K562 (cell line): ENCODE data around the gene GMDS. TPM values are rescaled to one million over a fixed set of nuclear protein-coding genes. Genes with fewer than 3 reads are reported as not detected.

Source experiments
- ATAC-seq: fragments of 200-7000 bp; cut with Tn5 transposase; 3 replicates; pipeline ENCODE4 v1.9.1; 2020; ENCODE audit warnings: moderate library complexity
- BruUV-seq: library from RNA; stranded (reverse); fragments of 400-500 nt; replicated peaks from 2 replicates; lab custom pipeline; 2021; lab: Mats Ljungman, UMichigan
- CTCF ChIA-PET: fragments of 300-600 bp; formaldehyde crosslinking; extraction: SDS; loops from one replicate; lab custom pipeline; 2021; ENCODE audit warnings: low intra/inter-chr PET ratio; lab: Yijun Ruan, JAX
- POLR2A ChIA-PET: fragments of 300-600, 350-650 bp; sonication (Branson Sonifier 250); formaldehyde crosslinking; extraction: SDS; loops from one replicate; lab custom pipeline; 2021; ENCODE audit warnings: antibody characterized with exemption, inconsistent platforms; lab: Yijun Ruan, JAX
- DNase-seq, 4 experiments: peaks; one replicate each; pipeline versions ENCODE4 v3.0.0 to v3.0.0-alpha.2; 2011 to 2018; ENCODE audit warnings: low spot score in 3 of 4, mixed read lengths in 3 of 4; ENCODE audit errors: extremely low read depth in 1 of 4
- FAIRE-seq: peaks from 2 replicates; lab custom pipeline; 2011; peaks lifted over from hg19 to GRCh38; lab: Jason Lieb, UNC
- H2AFZ ChIP-seq: 2 replicates; pipeline ENCODE4 v1.6.0; 2011; ENCODE audit warnings: low read depth, low read length, control low read depth, inconsistent platforms
- H3K27ac ChIP-seq: fragments of 200-600 bp; 3 replicates; pipeline ENCODE4 v1.8.0; 2011; ENCODE audit warnings: low read depth, mild to moderate bottlenecking, control low read depth, inconsistent platforms, low read length, moderate library complexity, mixed read lengths; ENCODE audit errors: extremely low read depth
- H3K27me3 ChIP-seq, 2 experiments: fragments of 300-600 bp in 1 of 2; 2 replicates in 1 of 2; 3 replicates in 1 of 2; pipeline versions ENCODE4 v1.6.0 to v1.8.0; 2011; ENCODE audit warnings: inconsistent platforms in 2 of 2, low read length in 2 of 2, mild to moderate bottlenecking in 1 of 2, mixed read lengths in 1 of 2, moderate library complexity in 1 of 2; ENCODE audit not compliant: control insufficient read depth in 2 of 2, insufficient read depth in 2 of 2
- H3K36me3 ChIP-seq: fragments of 300-600 bp; 3 replicates; pipeline ENCODE4 v1.8.0; 2011; ENCODE audit warnings: mild to moderate bottlenecking, low read length, inconsistent platforms; ENCODE audit not compliant: control insufficient read depth, insufficient read depth
- H3K4me1 ChIP-seq, 2 experiments: fragments of 200-600 bp in 1 of 2; replicated peaks in 1 of 2; 2 replicates in 1 of 2; 3 replicates in 1 of 2; pipeline versions ENCODE4 v1.5.1 to v1.8.0; 2011; ENCODE audit warnings: inconsistent platforms in 2 of 2, low read length in 2 of 2, mild to moderate bottlenecking in 1 of 2, mixed read lengths in 1 of 2, moderate library complexity in 1 of 2; ENCODE audit not compliant: control insufficient read depth in 2 of 2, insufficient read depth in 2 of 2
- H3K4me2 ChIP-seq: 2 replicates; pipeline ENCODE4 v1.6.1; 2011; ENCODE audit warnings: low read length, control low read depth, inconsistent platforms, mixed read lengths; ENCODE audit not compliant: insufficient read depth
- H3K4me3 ChIP-seq: fragments of 200-600 bp; sonication (generic), shearing (Covaris generic); 2 replicates; pipeline ENCODE4 v1.5.1; 2016; ENCODE audit warnings: control low read depth, inconsistent platforms
- H3K79me2 ChIP-seq: fragments of 200-600 bp; 3 replicates; pipeline ENCODE4 v1.8.0; 2011; ENCODE audit warnings: low read length, inconsistent platforms; ENCODE audit not compliant: control insufficient read depth, insufficient read depth
- H3K9ac ChIP-seq, 2 experiments: 2 replicates each; pipeline versions ENCODE4 v1.6.0 to v1.6.1; 2011; ENCODE audit warnings: low read depth in 2 of 2, low read length in 2 of 2, control low read depth in 1 of 2, inconsistent platforms in 1 of 2, mild to moderate bottlenecking in 1 of 2, mixed read lengths in 1 of 2; ENCODE audit not compliant: insufficient read depth in 1 of 2
- H3K9me1 ChIP-seq: one replicate; pipeline ENCODE4 v1.6.0; 2011; ENCODE audit warnings: inconsistent platforms, mild to moderate bottlenecking, low read length, moderate library complexity; ENCODE audit not compliant: control insufficient read depth, insufficient read depth
- H3K9me3 ChIP-seq: replicated peaks from 2 replicates; pipeline ENCODE4 v1.5.1; 2011; ENCODE audit warnings: low read depth, low read length, inconsistent platforms; ENCODE audit not compliant: control insufficient read depth, insufficient read depth
- H4K20me1 ChIP-seq: replicated peaks from 2 replicates; pipeline ENCODE4 v1.6.1; 2011; ENCODE audit warnings: low read length, inconsistent platforms, mixed read lengths; ENCODE audit not compliant: control insufficient read depth, insufficient read depth
- BRD4 ChIP-seq: fragments of 200-600 bp; sonication (generic); IDR thresholded peaks from 2 replicates; pipeline ENCODE4 v1.6.1; 2017; ENCODE audit warnings: inconsistent platforms
- DNMT1 ChIP-seq: fragments of 450-650 bp; IDR thresholded peaks from 2 replicates; pipeline ENCODE4 v1.6.1; 2016; ENCODE audit warnings: antibody characterized with exemption, mild to moderate bottlenecking
- EWSR1 ChIP-seq: fragments of 450-650 bp; IDR thresholded peaks from 2 replicates; pipeline ENCODE4 v1.6.1; 2018; ENCODE audit warnings: borderline replicate concordance, mild to moderate bottlenecking, low read depth, moderate library complexity; ENCODE audit not compliant: partially characterized antibody
- MAFF ChIP-seq: IDR thresholded peaks from 2 replicates; pipeline ENCODE4 v1.6.1; 2012; ENCODE audit warnings: low read length, improper control_type of control experiment
- SNRNP70 ChIP-seq: fragments of 200-400 bp; formaldehyde crosslinking; optimal IDR thresholded peaks from 2 replicates; pipeline ENCODE3; 2017; ENCODE audit warnings: low read depth, low read length
- TAL1 ChIP-seq: fragments of 450-650 bp; IDR thresholded peaks from 2 replicates; pipeline ENCODE4 v1.6.1; 2016; ENCODE audit warnings: mild to moderate bottlenecking
- ZNF134 ChIP-seq: fragments of 250-450 bp; sonication (Bioruptor Pico); conservative IDR thresholded peaks from 2 replicates; pipeline ENCODE4 v1.4.0; 2020
- ZNF316 ChIP-seq: fragments of 450-650 bp; IDR thresholded peaks from 2 replicates; pipeline ENCODE4 v1.6.1; 2016
- ZNF444 ChIP-seq: fragments of 250-450 bp; sonication (Bioruptor Pico); IDR thresholded peaks from 2 replicates; pipeline ENCODE4 v1.4.0; 2020; ENCODE audit warnings: mild to moderate bottlenecking, moderate library complexity
- ZNF511 ChIP-seq: sonication (generic); formaldehyde crosslinking; IDR thresholded peaks from 2 replicates; pipeline ENCODE4 v1.8.0; 2022; ENCODE audit warnings: mild to moderate bottlenecking, missing genetic modification reagents
- WGBS: fragments of 100-300 bp; shearing (Covaris generic); methylation state at CpG from one replicate; pipeline ENCODE4 v1.1.6; 2016; ENCODE audit warnings: low coverage, mixed read lengths; ENCODE audit not compliant: insufficient coverage; ENCODE audit errors: missing lambda C conversion rate; 5-methylcytosine and 5-hydroxymethylcytosine counted together
- in situ Hi-C: fragments of 300-500 bp; cut with MboI; formaldehyde crosslinking; loops from 4 replicates; pipeline ENCODE4 v1.15.0; 2018; ENCODE audit warnings: inconsistent platforms, mixed read lengths
- intact Hi-C: fragments of 100-400 bp; cut with micrococcal nuclease; formaldehyde crosslinking; loops from 2 replicates; pipeline ENCODE4 v1.14.2; 2022
- polyA plus RNA-seq, 8 experiments: library from polyadenylated mRNA; depleted of rRNA in 4 of 8; stranded (reverse) in 5 of 8; unstranded in 3 of 8; fragments of >200 nt; fragmentation: Nextera tagmentation in 2 of 8; fragmentation: Illumina TruSeq in 1 of 8; extraction: Ambion mirVana in 2 of 8; extraction: Trizol in 1 of 8; gene quantifications; 2 replicates each; pipeline versions ENCODE4 v1.2.1 to v1.2.3, GENCODE V29; 2011 to 2014; ENCODE audit warnings: inconsistent platforms in 1 of 8, missing spikeins in 1 of 8
- total RNA-seq, 7 experiments: library from RNA; depleted of rRNA in 6 of 7; stranded (reverse); fragments of >200 nt in 6 of 7; fragmentation: Illumina TruSeq in 2 of 7; extraction: Trizol in 2 of 7; gene quantifications; 2 replicates each; pipeline versions ENCODE4 v1.2.1 to v1.2.3, GENCODE V29; 2011 to 2021; ENCODE audit warnings: low replicate concordance in 1 of 7

GMDS gene
- total and polyA plus RNA-seq, 9 of the 15 experiments (the other 6 are each of a cell fraction or from before 2014, with no cell fraction given): 0.48 to 31.8 (median 13.4) TPM

GRCh38 chr6:1574890-1575209 is 670.6 kb downstream of the GMDS start (continued):
- TF ChIP-seq ZNF134 (CRISPR knock-in tag) (no peak), ZNF444 (CRISPR knock-in tag) (no peak), SNRNP70 (no peak), ZNF511 (CRISPR knock-in tag) (no peak), EWSR1 (no peak), DNMT1 (no peak)

- no peaks in the 10 kb centered on the region for H3K9me1 ChIP-seq
- in situ Hi-C loops (no loop called here), intact Hi-C loops (no loop called here)
- H3K4me3 ChIP-seq: no peak overlapping the region
- H3K9me3 ChIP-seq: no peaks in the 10 kb centered on the region
- WGBS: 0% methylated on average over 13 of the region's 13 CpGs
- H3K36me3 ChIP-seq: no peaks in the 10 kb centered on the region
- peaks cover 24 to 37% of the 10 kb centered on the region in 2 experiments; a peak in 3 of 5 replicates for H3K27me3 ChIP-seq
- H4K20me1 ChIP-seq: no peaks in the 10 kb centered on the region
- FAIRE-seq (no peak), ATAC-seq (no peak), DNase-seq (no peak)
- ChIA-PET CTCF (no interaction called here), POLR2A (interaction anchor here (0.6 kb wide), 2 partner anchors 18 to 19 kb away, joined by 3 to 4 read pairs; no protein-coding TSS in a partner anchor)
- H3K79me2 ChIP-seq: no peaks in the 10 kb centered on the region
- no peak overlapping the region for H2AFZ ChIP-seq
- no TSS peak for BruUV-seq
- no peak overlapping the region for H3K4me2 ChIP-seq
- no peaks in the 10 kb centered on the region for H3K4me1 ChIP-seq
- no peak for TF ChIP-seq BRD4
- 0 out of 2 replicates have a peak, but pooled peaks have one; percentile 17 for TF ChIP-seq MAFF
- 0 out of 2 replicates have a peak, but pooled peaks have one; percentile 6 for TF ChIP-seq ZNF316
- no peak for TF ChIP-seq TAL1
- TF ChIP-seq DNMT1: no peak
- no peak overlapping the region for H3K27ac ChIP-seq
- no peak overlapping the region for H3K9ac ChIP-seq
These were observed 671.2 kb downstream of the GMDS start for GRCh38 chr6:1574083-1574761.
